Stomach (tissue), 4 donors: ENCODE results near the gene NPIPB8.

Source experiments
- POLR2A ChIP-seq, 4 donors: fragments of 450-650 bp; IDR thresholded peaks; one replicate each; pipeline ENCODE4 v1.6.1; 2016; ENCODE audit warnings: antibody characterized with exemption in 4 of 4, control low read depth in 2 of 4, mild to moderate bottlenecking in 1 of 4, moderate library complexity in 1 of 4
- POLR2AphosphoS5 ChIP-seq, 3 donors: sonication (generic); formaldehyde crosslinking; IDR thresholded peaks; one replicate each; pipeline ENCODE4 v1.6.1; 2016; ENCODE audit warnings: antibody characterized with exemption in 3 of 3
- TF ChIP-seq, protein P1 (sequence below), 7 experiments: fragments of 450-650 bp in 4 of 7; fragments of 200-600 bp in 3 of 7; sonication (generic) in 3 of 7; IDR thresholded peaks; one replicate each; pipeline ENCODE4 v1.5.1; 2016 to 2019; ENCODE audit warnings: antibody characterized with exemption in 7 of 7, control low read depth in 2 of 7, mild to moderate bottlenecking in 1 of 7

DNA sequence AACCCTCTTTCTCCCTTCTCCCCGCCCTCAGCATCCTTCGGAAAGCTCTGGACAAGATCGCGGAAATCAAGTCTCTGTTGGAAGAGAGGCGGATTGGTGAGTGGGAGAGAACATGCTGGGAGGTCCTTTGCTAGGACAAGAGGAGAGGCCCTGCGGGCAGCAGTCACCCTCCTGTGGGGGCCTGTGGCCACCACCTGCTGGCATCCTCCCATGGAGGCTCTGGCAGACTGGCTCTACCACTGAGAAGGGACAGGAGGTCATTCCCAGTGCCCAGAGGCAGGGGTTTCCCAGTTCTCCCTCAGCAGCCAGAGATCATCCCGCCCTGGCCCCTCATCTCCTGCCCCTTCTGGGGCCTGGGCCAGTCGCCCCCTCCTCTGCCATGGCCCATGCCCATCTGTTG is 48.8 kb upstream of the NPIPB8 start:
- TF ChIP-seq, protein P1, sequence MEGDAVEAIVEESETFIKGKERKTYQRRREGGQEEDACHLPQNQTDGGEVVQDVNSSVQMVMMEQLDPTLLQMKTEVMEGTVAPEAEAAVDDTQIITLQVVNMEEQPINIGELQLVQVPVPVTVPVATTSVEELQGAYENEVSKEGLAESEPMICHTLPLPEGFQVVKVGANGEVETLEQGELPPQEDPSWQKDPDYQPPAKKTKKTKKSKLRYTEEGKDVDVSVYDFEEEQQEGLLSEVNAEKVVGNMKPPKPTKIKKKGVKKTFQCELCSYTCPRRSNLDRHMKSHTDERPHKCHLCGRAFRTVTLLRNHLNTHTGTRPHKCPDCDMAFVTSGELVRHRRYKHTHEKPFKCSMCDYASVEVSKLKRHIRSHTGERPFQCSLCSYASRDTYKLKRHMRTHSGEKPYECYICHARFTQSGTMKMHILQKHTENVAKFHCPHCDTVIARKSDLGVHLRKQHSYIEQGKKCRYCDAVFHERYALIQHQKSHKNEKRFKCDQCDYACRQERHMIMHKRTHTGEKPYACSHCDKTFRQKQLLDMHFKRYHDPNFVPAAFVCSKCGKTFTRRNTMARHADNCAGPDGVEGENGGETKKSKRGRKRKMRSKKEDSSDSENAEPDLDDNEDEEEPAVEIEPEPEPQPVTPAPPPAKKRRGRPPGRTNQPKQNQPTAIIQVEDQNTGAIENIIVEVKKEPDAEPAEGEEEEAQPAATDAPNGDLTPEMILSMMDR (IDR thresholded peaks at IDR 0.05): no peak
- TF ChIP-seq POLR2AphosphoS5 (IDR thresholded peaks at IDR 0.05) (no peak), POLR2A (IDR thresholded peaks at IDR 0.05) (no peak)
